ENCODE results near the gene MAPK8. TPM values are rescaled to one million over a fixed set of nuclear protein-coding genes. Genes with fewer than 3 reads are reported as not detected.
"Not testable (repeated sequence)": the region's sequence is repeated elsewhere in the genome, so short reads cannot be mapped to it uniquely, and the experiment has no call there.

Gene MAPK8
- total RNA-seq, 1 donor from 2014 or later: 56.6 TPM

- Mint-ChIP-seq H3K9me3 (peaks cover 12% of the 10 kb centered on the region), H3K27ac (ENCODE audit: unreplicated experiment) (no peak overlapping the region), H3K4me3 (no peak overlapping the region), H3K4me1 (no peaks in the 10 kb centered on the region), H3K27me3 (ENCODE audit: low read depth) (no peaks in the 10 kb centered on the region), H3K36me3 (ENCODE audit: low read depth) (peaks cover 27% of the 10 kb centered on the region)
- DNase-seq (ENCODE audit: low read depth, low spot score): no peak
- TF ChIP-seq, protein P1, sequence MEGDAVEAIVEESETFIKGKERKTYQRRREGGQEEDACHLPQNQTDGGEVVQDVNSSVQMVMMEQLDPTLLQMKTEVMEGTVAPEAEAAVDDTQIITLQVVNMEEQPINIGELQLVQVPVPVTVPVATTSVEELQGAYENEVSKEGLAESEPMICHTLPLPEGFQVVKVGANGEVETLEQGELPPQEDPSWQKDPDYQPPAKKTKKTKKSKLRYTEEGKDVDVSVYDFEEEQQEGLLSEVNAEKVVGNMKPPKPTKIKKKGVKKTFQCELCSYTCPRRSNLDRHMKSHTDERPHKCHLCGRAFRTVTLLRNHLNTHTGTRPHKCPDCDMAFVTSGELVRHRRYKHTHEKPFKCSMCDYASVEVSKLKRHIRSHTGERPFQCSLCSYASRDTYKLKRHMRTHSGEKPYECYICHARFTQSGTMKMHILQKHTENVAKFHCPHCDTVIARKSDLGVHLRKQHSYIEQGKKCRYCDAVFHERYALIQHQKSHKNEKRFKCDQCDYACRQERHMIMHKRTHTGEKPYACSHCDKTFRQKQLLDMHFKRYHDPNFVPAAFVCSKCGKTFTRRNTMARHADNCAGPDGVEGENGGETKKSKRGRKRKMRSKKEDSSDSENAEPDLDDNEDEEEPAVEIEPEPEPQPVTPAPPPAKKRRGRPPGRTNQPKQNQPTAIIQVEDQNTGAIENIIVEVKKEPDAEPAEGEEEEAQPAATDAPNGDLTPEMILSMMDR (conservative IDR thresholded peaks at IDR 0.05): no peak
Observed at GRCh38 chr10:48416584-48417232, 110.2 kb downstream of the MAPK8 start.

DNA sequence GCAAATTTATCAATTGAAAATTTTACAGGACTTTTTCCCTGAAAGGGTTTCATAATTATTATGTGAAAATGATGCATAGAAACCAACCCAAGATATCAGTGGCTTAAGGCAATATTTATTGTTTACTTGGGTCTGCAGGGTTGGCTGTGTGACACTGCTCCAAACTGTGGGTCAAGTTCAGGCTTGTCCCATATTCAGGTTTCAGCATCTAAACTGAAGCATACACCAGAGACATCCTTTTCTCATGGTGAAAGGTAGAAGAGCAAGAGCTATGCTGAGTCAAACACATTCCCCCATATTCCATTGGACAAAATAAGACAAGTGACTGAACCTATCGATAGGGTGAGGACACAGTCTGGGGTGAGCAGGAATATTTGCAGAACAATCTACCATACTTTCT is 110.9 kb downstream of the MAPK8 start:
- peaks cover 8% of the 10 kb centered on the region for H3K9me3 Mint-ChIP-seq
- no peak overlapping the region for H3K4me3 Mint-ChIP-seq
- no peak overlapping the region for H3K27ac Mint-ChIP-seq (ENCODE audit: unreplicated experiment)
- H3K36me3 Mint-ChIP-seq (ENCODE audit: low read depth): peaks cover 22% of the 10 kb centered on the region
- no peaks in the 10 kb centered on the region for H3K27me3 Mint-ChIP-seq (ENCODE audit: low read depth)
- no peak for DNase-seq (ENCODE audit: low read depth, low spot score)
- no peaks in the 10 kb centered on the region for H3K4me1 Mint-ChIP-seq
- TF ChIP-seq, protein P1 (conservative IDR thresholded peaks at IDR 0.05): no peak

DNA sequence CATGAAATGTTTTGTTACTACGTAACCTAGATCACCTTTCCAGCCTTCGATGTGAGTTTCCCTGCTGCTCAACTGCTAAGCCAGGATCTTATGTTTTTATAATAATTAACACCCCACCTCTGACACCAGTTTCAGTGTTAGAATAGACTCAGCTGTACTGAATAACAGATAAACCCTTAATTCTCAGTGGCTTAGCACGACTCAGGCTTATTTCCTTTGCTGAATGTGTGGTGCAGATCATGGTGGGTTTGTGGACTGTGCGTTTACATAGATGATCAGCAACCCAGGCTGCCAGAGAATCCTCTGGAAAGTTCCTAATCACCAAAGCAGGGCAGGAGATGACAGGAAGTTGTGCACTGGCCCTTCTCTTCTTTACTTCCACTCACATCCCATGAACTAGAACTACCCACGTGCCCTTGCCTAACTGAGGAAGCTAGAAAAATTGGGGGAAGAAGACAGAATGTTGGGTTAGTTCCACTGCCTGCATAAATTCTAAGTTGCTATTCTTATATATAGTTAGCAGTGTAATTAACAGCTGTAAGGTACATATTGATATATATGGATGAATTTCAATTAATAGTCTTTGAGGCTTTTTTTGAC is 111.8 kb downstream of the MAPK8 start:
- no peak for DNase-seq (ENCODE audit: low read depth, low spot score)
- TF ChIP-seq, protein P1 (conservative IDR thresholded peaks at IDR 0.05): no peak
- Mint-ChIP-seq H3K4me1 (no peaks in the 10 kb centered on the region), H3K9me3 (no peaks in the 10 kb centered on the region), H3K4me3 (no peak overlapping the region), H3K27me3 (ENCODE audit: low read depth) (no peaks in the 10 kb centered on the region), H3K36me3 (ENCODE audit: low read depth) (peaks cover 13% of the 10 kb centered on the region), H3K27ac (ENCODE audit: unreplicated experiment) (no peak overlapping the region)

DNA sequence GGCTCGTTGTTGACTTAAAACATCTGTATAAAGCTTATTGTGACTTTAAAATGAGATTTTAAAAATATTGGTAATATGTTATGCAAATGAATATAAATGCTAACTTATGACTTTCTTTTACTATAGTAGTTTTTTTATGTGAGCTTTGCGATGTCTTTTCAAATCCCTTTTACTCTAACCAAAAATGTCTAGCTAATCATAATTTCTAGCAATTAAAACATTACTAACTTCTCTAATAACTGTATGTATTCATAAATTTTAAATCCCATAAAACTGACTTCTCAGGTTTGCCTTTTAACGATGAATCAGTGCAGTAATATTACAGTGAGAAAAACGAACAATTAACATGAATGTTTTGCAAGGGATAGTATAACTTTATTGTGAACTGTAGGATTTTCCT is 113.2 kb downstream of the MAPK8 start:
- no peaks in the 10 kb centered on the region for H3K4me1 Mint-ChIP-seq
- H3K27ac Mint-ChIP-seq (ENCODE audit: unreplicated experiment): no peak overlapping the region
- TF ChIP-seq, protein P1 (conservative IDR thresholded peaks at IDR 0.05): no peak
- H3K9me3 Mint-ChIP-seq: no peaks in the 10 kb centered on the region
- no peaks in the 10 kb centered on the region for H3K27me3 Mint-ChIP-seq (ENCODE audit: low read depth)
- no peak overlapping the region for H3K4me3 Mint-ChIP-seq
- H3K36me3 Mint-ChIP-seq (ENCODE audit: low read depth): peaks cover 8% of the 10 kb centered on the region
- no peak for DNase-seq (ENCODE audit: low read depth, low spot score)

- H3K4me3 Mint-ChIP-seq; H3K27me3 Mint-ChIP-seq (ENCODE audit: low read depth): not testable (repeated sequence)
Observed at GRCh38 chr10:48421862-48422261, 115.4 kb downstream of the MAPK8 start.

GRCh38 chr10:48423884-48424283 is 117.4 kb downstream of the MAPK8 start:
- no peak overlapping the region for H3K4me3 Mint-ChIP-seq
- TF ChIP-seq, protein P1 (conservative IDR thresholded peaks at IDR 0.05): no peak
- no peaks in the 10 kb centered on the region for H3K27me3 Mint-ChIP-seq (ENCODE audit: low read depth)
- no peak overlapping the region for H3K27ac Mint-ChIP-seq (ENCODE audit: unreplicated experiment)
- peaks cover 6% of the 10 kb centered on the region for H3K36me3 Mint-ChIP-seq (ENCODE audit: low read depth)
- H3K9me3 Mint-ChIP-seq: no peaks in the 10 kb centered on the region
- H3K4me1 Mint-ChIP-seq: no peaks in the 10 kb centered on the region
- no peak for DNase-seq (ENCODE audit: low read depth, low spot score)

More at GRCh38 chr10:48421862-48422261, 115.4 kb downstream of the MAPK8 start:
- not testable (repeated sequence) for H3K4me1 Mint-ChIP-seq; H3K36me3 Mint-ChIP-seq (ENCODE audit: low read depth); DNase-seq (ENCODE audit: low read depth, low spot score); H3K27ac Mint-ChIP-seq (ENCODE audit: unreplicated experiment); H3K9me3 Mint-ChIP-seq

All from neural crest cell (in vitro differentiated cells).